Eye (tissue), 1 donor: ENCODE results near the gene FGFRL1.
A peak's percentile ranks its signal among the peaks of the same experiment; 100 is the strongest.

Experiments
- DNase-seq: peaks from one replicate; pipeline ENCODE4 v3.0.0-alpha.2; 2015

The FGFRL1 gene, protein sequence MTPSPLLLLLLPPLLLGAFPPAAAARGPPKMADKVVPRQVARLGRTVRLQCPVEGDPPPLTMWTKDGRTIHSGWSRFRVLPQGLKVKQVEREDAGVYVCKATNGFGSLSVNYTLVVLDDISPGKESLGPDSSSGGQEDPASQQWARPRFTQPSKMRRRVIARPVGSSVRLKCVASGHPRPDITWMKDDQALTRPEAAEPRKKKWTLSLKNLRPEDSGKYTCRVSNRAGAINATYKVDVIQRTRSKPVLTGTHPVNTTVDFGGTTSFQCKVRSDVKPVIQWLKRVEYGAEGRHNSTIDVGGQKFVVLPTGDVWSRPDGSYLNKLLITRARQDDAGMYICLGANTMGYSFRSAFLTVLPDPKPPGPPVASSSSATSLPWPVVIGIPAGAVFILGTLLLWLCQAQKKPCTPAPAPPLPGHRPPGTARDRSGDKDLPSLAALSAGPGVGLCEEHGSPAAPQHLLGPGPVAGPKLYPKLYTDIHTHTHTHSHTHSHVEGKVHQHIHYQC

DNA sequence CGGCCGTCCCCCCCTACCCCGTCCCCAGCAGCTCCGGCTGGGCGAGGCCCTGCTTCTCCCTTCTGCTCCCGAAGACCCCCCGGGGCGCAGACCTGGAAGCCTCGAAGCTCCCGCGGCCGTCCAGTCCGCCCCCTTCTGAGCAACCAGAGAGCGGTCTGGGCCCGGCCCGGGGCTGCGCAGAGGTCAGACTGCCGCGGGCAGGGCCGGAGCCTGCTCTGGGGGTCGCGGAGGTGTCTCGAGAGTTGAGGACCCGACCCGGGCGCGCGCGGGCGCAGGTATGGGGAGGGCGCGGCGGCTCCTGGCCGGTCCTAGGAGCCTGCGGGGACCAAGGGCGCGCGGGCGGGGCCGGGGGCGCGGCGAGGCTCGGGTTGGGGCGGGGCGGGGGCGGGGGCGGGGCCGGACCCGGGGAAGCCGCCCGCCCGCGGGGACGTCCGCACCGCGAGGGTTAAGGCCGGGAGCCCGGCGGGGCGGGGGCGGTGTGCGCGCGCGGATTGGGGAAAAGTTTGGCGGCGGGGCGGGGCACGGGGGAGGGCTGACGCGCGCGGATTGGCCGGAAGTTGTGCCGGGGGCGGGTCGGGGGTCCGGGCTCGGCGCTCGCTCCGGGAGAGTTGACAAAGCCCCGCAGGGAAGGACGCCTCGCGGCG is at the start of gene FGFRL1:
FGFRL1 (plus strand) TSS at position 605 of the 644 bp plus-strand sequence. CDS start 860 bp downstream, outside the sequence.
- peak; percentile 93 for DNase-seq

DNA sequence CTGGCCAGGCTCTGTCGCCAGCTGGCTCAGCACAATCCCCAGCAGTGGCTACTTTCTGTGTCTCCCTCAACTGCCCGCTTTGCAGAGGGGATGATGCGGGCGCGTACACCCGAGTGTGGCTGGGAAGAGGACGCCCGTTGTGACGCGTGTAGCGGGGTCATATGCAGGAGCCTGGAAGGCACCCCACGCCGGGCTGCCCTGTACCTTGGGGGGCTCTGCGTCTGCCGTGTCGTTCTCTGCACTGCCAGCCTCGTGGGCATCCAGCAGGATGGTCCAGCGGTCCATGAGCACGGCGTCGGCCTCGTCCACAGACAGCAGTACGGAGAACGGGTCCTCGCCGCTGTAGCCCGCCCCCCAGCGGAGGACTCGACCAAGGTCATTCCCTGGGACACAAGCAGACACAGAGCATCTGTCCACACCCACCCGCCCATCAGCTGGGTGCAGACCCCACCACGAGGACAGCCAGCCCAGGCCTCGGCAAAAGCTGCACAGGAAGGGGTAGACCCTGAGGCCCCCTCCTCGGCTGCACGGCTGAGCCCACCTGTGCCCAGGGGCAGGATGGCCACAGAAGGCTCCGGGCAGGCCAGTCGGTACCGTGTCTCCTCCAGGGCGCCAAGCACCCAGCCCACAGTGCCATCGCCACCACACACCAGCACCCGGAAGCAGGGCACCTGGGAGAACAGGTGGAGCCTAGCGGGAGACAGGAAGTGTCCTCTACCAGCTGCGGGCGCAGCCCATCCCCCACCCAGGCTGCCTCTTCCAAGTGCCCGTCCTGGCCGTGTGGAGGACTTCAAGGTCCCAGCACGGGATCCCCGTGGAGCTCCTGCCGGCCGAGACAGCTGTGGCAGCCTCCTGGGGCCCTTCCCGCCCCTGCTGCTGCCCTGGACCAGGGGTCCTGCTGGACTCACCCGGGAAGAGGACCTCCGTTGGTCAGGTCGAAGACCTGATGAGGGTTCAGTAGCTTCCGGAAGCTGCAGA is 48.9 kb upstream of the FGFRL1 start:
- no peak for DNase-seq

DNA sequence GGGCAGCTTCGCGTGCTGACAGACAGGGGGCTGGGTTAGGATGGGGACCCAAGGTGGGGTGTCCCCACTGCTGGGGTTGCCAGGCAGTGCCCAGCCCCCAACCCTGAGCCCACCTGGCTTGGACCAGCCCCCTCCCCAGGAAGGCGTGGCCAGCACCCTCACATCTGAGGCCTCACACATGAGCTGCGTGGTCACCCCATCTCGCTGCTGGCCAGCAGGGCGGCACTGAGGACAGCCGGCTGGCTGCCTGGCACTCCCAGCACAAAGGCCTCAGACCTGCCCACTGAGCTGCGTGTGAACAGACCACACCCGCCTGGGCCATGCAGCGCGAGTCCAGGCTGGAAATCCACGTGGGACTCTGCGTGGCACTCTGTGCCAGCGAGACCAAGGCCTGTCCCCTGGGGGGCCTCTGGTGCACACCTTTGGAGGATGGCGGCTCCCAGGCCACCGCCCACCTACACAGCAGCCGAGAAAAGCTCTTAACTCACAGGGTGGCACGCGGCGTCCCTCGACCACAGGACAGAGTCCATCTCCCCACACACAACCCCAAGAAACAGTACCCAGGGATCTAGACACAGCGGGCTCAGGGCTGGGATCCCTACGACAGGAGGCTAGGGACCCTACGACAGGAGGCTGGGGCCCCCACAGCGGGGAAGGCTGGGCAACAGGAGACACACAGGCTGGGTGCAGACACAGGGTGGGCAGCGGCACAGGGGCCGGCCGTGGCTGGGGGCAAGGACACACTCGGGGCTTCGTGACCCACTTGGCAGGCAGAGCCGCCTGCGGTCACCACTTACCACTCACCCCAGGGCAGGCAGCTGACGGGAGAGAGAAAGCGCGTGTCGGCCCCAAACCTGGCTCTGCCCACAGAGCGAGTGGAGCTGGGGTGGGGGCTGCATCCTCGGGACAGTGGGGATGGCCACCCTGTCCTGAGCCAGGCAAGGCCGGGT is 47.9 kb upstream of the FGFRL1 start:
- DNase-seq: no peak

DNA sequence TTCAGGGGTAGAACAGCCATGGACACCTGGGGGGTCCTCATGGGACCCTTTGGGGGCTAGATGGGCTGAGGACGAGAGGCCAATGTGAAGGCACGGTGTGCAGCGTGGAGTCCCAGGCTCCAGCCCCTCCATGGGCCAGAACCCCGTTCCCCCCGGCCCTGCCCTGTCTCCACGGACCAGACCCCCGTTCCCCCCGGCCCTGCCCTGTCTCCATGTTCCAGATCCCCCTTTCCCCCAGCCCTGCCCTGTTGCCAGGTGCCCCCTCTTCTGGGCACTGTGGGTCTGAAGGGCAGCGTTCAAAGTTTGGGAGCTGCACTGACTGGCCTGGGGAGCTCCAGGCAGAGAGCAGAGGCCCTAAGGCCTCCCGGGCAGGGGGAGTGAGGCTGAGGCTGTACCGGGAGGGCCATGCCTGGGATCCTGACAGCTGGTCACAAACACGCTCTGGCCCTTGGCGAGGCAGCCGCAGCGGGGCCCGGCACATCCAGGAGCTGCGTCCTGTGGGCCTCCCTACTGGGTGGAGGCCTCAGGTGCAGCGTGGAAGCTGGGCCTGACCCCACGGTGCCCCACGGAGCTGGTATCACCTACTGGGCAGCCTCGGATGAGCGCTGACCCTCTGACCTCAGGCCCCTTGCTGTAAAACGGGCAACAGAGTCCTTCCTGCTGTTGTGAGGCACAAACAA is 46.9 kb upstream of the FGFRL1 start:
- DNase-seq: no peak

DNA sequence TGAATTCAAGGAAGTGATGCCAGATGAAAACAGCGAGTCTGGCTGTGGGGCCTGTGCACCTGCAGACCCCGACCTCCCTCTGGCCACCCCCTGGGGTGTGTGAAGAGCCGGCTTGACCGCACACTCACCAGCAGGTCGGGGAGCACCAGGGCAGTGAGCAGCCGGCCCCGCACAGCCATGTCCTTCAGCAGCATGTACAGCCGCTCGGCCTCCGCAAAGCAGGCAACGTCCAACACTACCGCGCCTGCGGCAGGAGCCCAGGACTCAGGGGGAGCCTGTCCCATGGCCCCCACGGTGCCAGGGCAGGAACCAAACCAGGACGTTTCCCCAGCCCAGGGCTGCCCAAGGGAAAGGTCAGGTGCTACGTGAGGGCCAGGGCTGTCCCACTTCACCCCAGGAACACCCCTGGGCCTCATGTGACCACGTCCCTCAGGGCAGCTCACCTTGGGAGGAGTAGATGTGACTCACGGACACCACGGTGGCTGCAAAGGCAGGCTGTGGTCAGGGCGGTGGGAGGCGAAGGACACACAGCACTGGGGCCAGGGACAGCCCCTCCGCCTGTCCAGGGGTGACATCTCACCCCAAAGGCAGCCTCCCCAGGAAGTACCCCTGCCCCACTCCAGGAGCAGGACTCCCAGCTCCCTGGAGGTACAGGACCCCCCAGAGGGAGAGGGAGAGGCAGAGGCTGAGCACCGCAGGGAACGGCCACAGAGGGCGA is 46.2 kb upstream of the FGFRL1 start:
- no peak for DNase-seq

DNA sequence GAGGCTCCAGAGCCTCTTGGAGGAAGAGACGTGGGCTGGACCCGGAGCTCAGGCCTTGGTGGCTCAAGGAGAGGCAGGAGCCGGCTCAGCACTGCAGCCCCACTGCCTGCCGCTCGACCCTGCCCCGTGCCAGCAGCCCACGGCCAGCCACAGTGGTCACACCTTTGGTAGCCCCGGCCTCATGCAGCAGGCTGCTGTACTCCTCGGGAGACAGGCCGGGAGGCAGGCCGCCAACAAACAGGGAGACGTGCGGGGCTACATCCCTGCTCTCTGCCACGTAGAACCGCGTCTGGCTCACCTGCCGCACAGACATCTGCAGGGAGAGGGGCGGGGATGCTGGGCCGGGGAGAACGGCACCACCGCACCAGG is 45.7 kb upstream of the FGFRL1 start:
- no peak for DNase-seq

DNA sequence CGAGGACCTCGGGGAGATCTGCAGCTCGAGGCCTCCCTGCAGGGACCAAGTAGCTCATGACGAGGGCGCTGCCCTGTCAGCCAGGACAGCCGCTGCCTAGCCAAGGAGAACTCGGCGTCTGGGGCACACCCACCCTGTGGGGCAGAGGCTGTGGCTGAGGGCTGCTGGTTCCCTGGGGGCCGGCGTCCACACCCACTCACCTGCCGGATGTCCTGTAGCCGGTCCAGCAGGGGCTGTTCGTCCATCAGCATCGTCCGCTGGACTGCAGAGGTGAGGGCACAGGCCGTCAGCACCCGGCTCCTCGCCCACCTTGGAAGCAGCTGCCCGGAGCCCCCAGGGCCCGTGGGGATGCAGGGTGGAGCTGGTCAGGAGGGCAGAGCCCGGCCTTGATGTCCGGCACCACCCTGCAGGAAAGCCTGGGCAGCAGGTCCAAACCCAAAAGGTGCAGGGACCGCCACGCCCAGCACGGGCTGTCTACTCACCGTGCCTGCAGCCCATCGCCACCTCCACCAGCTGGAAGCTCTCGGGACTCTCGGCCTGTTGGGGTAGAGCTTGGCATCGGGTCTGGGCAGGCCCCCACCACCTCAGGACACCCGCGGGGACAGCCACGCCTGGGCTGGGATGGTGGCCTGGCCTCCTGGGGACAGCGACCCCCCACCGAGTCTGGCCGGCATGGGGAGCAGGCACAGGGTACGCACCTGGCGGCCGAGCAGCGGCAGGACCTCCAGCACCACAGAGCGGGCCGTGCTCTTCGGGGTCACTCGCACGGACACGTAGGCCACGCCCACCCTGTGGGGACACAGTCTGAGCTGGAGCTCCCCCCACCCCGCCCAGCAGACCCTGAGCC is 44.9 kb upstream of the FGFRL1 start:
- DNase-seq: no peak

DNA sequence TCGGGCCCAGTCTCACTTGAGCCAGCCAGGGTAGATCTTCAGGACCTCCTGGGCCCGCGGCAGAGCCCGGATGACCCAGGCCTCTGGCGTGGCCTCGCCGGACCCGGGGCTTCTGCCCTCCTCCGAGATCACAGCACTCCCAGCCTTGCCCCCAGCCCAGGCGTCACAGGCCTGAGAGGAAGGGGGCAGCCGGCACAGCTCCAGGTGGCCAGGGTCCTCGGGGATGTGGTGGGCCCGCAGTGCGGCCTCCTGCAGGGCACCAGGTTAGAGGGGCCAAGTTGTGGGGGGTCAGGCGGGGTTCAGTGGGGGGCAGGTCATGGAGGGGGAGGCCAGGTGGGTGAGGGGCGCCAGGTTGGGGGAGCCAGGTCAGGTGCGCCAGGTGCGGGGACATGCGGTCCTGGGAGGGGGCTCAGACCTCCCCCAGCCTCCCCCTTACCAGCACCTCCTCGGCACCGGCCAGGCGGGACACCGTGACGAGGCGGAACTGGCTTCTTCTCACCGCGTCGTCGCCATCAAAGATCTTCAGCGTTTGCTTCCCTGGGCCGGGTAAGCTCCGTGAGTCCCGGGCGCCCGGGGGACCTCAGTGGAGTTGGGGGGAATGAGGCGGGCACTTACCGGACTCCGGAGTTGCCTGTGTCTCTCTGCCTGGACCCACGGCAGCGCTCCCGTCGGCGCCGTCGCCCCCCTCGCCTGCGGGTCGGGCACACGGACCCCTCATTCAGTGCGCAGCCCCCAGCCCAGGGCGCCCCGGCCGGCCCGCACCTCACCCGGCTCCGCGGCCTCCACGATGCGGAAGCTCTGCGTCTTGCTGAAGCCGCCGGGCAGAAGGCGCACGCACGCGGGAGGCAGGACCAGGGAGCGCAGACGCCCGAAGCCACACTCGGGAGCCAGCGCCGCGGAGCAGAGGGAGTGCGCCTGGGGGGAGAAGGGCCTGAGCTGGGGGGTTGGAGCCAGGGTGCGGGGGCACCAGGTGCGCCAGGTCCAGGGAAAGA is 44.0 kb upstream of the FGFRL1 start:
- DNase-seq: peak; percentile 56

DNA sequence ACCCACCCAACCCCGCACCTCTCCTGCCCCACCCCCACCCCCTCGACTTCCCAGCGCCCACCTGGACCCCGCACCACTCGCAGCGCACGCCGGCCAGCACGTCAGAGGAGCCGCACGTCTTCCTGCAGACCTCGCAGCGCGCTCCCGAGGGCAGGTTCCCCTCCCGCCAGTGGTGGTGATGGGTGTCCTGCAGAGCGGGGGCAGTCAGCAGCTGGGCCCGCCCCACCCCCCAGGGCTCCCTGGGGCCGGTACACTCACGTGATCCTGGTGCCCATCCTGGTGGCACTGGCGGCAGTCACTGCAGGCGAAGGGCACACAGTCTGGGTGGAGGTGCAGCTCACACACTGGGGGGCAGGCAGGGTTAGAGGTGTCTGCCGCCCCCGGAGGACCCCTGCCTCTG is 43.2 kb upstream of the FGFRL1 start:
- DNase-seq: no peak

DNA sequence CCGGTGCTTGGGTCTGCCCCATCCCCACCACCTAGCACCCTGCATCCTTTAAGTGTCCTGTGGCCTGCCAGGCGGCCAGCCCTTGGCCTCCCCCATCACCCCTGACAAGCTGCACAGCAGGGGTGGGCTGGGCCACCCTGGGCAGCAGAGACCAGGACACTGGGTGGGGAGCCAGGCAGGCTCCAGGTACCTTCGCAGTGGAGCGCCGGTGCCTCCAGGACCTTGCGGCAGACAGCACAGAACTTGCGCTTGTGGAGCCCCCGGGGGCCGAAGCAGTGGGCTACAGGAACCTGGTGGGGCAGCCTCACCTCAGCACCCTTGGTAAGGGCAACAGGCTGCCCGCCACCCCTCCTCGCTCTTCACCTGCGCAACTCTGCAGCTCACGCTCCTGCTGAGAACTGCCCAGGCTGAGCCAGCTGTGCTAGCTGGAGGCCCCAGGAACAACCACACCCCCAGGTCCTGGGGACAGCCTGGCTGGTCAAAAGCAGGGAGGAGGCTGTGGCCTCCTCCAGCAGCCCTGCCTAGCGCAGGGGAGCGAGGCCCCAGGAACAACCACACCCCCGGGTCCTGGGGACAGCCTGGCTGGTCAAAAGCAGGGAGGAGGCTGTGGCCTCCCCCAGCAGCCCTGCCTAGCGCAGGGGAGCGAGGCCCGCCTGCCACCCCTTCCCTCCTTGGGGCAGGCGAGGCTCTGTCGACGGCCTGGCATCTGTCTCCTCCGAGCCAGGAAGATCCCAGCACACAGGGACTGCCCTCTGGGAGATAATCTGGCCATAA is 42.6 kb upstream of the FGFRL1 start:
- no peak for DNase-seq

DNA sequence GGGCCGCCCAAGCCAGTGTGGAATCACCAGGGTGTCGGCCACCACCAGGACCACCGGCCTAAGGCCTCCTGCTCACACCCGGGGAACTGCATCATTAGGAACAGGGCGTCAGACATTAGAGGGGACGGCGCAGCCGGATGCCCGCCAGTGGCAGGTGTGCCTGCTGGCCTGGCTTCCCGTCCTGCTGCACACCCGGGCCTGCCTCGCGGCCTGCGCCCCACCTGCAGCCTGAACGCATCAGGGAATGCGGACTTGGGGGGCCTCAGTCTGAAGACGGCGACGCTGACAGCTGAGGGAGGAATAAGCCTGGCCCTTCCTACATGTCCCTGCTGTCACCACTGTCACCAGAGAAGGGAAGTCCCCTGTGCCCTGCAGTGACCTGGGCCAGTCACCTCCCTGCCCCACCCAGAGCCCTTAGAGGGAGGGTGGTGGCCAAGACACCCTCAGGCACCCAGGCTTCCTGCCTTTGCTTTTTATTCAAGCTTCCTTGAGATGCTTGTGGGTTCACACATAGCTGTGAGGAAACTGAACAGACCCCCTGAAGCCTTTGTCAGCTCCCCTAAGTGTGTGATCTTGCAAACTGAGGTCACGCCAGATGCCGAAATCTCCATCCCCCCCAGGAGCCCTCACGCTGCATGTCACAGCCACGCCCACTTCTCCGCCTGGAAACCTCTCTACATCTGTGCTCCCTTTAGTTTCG is 41.2 kb upstream of the FGFRL1 start:
- DNase-seq: no peak

DNA sequence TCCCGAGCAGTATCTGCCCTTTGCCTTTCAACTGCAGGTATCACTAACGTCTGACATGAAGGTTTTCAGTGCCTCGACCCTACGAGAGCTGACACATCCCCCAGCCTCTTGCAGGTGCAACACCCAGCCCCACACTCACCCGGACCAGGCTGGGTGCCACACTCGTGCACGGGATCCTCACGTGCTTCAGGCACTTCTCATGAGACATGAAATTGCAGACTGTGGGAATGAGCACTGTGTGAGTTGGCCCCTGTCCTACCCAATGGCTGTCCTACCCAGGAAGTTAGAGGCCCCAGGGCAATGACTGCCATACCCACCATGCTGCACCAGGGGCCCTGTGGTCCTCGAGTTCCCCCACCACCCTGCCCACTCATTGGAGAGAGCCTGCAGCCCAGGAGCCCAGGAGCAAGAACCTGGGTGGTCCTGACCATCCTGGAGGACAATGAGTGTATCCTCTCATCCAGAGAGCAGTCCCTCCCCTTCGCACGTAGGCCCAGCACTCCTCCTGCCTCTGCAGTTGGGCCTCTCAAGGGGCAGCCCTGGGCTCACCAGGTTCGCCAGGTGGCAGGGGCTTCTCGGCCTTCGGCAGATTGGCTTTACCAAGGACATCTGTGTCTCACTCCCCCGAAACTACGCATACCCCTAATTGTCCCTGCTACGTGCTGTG is 40.4 kb upstream of the FGFRL1 start:
- DNase-seq: no peak

DNA sequence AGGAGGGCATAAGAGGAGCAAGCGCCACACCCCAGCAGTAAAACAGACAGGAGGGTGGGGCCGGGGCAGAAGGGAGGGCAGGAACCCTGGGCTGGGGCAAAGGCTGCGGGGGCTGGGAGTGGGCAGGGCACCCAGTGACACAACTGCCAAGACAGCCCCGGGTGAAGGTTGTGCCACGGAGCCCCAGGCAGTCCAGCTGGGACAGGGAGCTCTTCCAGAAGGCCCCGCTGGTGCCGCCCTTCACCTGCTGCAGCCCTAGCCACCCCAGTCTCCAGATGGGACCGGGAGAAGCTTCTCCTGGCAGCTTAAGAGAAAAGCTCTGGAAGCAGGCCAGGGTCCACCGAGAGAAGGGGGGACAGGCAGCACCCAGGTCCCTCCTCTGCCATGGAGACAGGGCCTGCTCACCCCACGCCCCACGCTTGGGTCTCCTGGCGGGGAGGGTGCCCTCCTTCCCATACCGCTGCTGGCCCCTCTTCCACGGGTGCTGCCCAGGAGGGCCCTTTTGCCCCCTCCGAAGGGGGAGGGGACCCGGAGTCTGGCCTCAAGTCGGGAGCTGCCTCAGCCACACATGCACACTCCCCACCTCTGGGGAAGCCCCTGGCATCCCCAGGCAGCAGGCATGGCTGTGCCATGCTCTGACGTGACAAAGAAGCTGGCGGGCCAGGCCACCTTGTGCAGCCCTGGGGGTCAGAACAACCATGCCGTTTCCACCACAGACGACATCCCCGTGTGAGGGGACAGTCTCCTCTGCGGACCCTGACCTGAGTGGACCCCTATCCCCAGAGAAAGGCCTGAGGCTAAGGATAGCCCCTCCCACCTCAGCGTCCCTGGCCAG is 39.5 kb upstream of the FGFRL1 start:
- no peak for DNase-seq

DNA sequence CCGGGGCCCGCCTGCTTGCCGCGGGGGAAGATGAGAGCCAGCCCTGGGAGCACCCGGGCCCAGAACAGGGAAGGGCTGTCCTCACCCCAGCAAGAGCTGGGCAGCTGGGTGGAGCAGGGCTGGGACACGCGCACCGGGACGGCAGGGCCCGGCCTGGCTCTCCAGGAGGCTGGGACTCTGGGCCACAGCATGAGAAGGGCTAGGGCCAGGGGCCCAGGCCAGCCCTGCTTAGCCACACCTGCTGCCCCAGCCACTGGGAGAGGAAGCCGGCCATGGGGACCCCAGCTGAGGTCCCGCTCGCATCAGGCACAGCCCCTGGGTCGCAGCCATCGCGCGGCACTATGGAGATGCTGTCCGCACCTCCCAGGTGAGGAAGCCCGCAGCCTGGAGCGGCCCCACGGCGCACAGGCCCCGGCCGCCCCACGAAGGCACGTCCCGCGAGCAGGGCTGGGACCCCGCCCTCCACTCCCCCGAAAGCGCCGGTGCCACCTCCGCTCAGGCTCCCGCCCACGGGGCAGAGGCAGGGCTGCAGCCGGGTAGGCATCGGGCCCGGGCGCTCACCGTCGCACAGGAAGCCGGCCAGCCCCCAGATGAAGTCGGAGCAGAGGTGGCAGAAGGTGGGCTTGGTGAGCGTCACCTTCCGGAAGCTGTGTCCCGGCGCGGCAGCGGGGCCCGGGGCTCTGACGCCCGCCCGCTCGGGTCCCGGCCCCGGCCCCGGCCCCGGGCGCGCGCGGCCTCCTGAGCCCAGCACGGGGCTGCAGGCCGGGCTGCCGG is 38.6 kb upstream of the FGFRL1 start:
- DNase-seq: peak; percentile 53
